HG03378 (cell line): ENCODE results near the gene NT5M.
A peak's percentile ranks its signal among the peaks of the same experiment; 100 is the strongest.
"Not testable (repeated sequence)": the region's sequence is repeated elsewhere in the genome, so short reads cannot be mapped to it uniquely, and the experiment has no call there.

Experiments
- ATAC-seq: cut with Tn5 transposase; IDR thresholded peaks from one replicate; pipeline ENCODE4 v1.9.1; 2021; ENCODE audit warnings: mild to moderate bottlenecking, moderate library complexity; ENCODE audit not compliant: unreplicated experiment

NT5M gene

GRCh38 chr17:17303010-17303846 lies at the start of gene NT5M:
Gene NT5M (plus strand): TSS chr17:17303373. CDS start chr17:17303551, 178 bp downstream.
- ATAC-seq: no peak

GRCh38 chr17:17253406-17253805 lies 49.8 kb upstream of the NT5M start:
- no peak for ATAC-seq

GRCh38 chr17:17254036-17254435 lies 49.1 kb upstream of the NT5M start:
- ATAC-seq: no peak

- not testable (repeated sequence) for ATAC-seq
Measured at GRCh38 chr17:17255689-17256088, 47.5 kb upstream of the NT5M start.

GRCh38 chr17:17256316-17256715 lies 46.9 kb upstream of the NT5M start:
- ATAC-seq: no peak

GRCh38 chr17:17258011-17258410 lies 45.2 kb upstream of the NT5M start:
- no peak for ATAC-seq

- ATAC-seq: no peak
Measured at GRCh38 chr17:17258998-17259397, 44.2 kb upstream of the NT5M start.

GRCh38 chr17:17264430-17264829 lies 38.7 kb upstream of the NT5M start:
- ATAC-seq: no peak

GRCh38 chr17:17269926-17270773 lies 33.0 kb upstream of the NT5M start:
- no peak for ATAC-seq

- ATAC-seq: no peak
Measured at GRCh38 chr17:17275971-17276370, 27.2 kb upstream of the NT5M start.

GRCh38 chr17:17277431-17277830 lies 25.7 kb upstream of the NT5M start:
- not testable (repeated sequence) for ATAC-seq

- ATAC-seq: no peak
Measured at GRCh38 chr17:17279316-17279715, 23.9 kb upstream of the NT5M start.

- ATAC-seq: peak; percentile 77
Measured at GRCh38 chr17:17280613-17281549, 22.3 kb upstream of the NT5M start, which contains the start of gene COPS3. Gene COPS3 (minus strand): TSS chr17:17281246. CDS start chr17:17281186, 60 bp downstream.

- ATAC-seq: no peak
Measured at GRCh38 chr17:17285951-17286350, 17.2 kb upstream of the NT5M start.

GRCh38 chr17:17289086-17289485 lies 14.1 kb upstream of the NT5M start:
- ATAC-seq: no peak

GRCh38 chr17:17289701-17290100 lies 13.5 kb upstream of the NT5M start:
- ATAC-seq: no peak

GRCh38 chr17:17295141-17295540 lies 8.0 kb upstream of the NT5M start:
- no peak for ATAC-seq

GRCh38 chr17:17297217-17297616 lies 6.0 kb upstream of the NT5M start:
- ATAC-seq: no peak

GRCh38 chr17:17298108-17298507 lies 5.1 kb upstream of the NT5M start:
- no peak for ATAC-seq
